WTC11 (cell line): Measurements from ENCODE around the gene BLID. TPM values are rescaled to one million over a fixed set of nuclear protein-coding genes. Genes with fewer than 3 reads are reported as not detected.

Experiments
- ATAC-seq: fragments of 200-7000 bp; cut with Tn5 transposase; 2 replicates; pipeline ENCODE4 v1.10.0; 2021; ENCODE audit warnings: mild to moderate bottlenecking, moderate library complexity
- CTCF ChIA-PET: fragments of 300-600 bp; sonication (Branson Sonifier 250); formaldehyde crosslinking; loops from one replicate; lab custom pipeline; 2021; ENCODE audit warnings: antibody characterized with exemption; lab: Charles Lee
- POLR2A ChIA-PET: fragments of 350-600 bp; sonication (Branson Sonifier 250); formaldehyde crosslinking; loops from one replicate; lab custom pipeline; 2021; ENCODE audit warnings: antibody characterized with exemption; lab: Charles Lee
- DNase-seq: peaks from one replicate; pipeline ENCODE4 v3.0.0; 2021; ENCODE audit warnings: low spot score
- H3K27ac Mint-ChIP-seq: 2 replicates; pipeline ENCODE4 v1.8.0; 2021; ENCODE audit warnings: mixed read lengths
- H3K27me3 Mint-ChIP-seq: 2 replicates; pipeline ENCODE4 v1.8.0; 2021; ENCODE audit warnings: low read depth, mild to moderate bottlenecking, moderate library complexity, mixed read lengths
- H3K36me3 Mint-ChIP-seq: 2 replicates; pipeline ENCODE4 v1.8.0; 2021; ENCODE audit warnings: mixed read lengths
- H3K4me1 Mint-ChIP-seq: 2 replicates; pipeline ENCODE4 v1.8.0; 2022; ENCODE audit warnings: mixed read lengths
- H3K4me3 Mint-ChIP-seq: 2 replicates; pipeline ENCODE4 v1.8.0; 2021; ENCODE audit warnings: mild to moderate bottlenecking, moderate library complexity, mixed read lengths
- H3K9me3 Mint-ChIP-seq: 2 replicates; pipeline ENCODE4 v1.8.0; 2021; ENCODE audit warnings: mixed read lengths
- ETV6 ChIP-seq: sonication (generic); formaldehyde crosslinking; IDR thresholded peaks from 2 replicates; pipeline ENCODE4 v1.8.1; 2022; ENCODE audit warnings: mild to moderate bottlenecking, missing genetic modification reagents
- FOXP1 ChIP-seq: sonication (generic); formaldehyde crosslinking; IDR thresholded peaks from 2 replicates; pipeline ENCODE4 v1.8.0; 2022; ENCODE audit warnings: missing genetic modification reagents, mild to moderate bottlenecking, moderate library complexity, borderline replicate concordance
- GRHL2 ChIP-seq: fragments of 250-450 bp; sonication (Bioruptor Pico); IDR thresholded peaks from 2 replicates; pipeline ENCODE4 v1.8.0; 2022; ENCODE audit warnings: mild to moderate bottlenecking, moderate library complexity; ENCODE audit not compliant: insufficient replicate concordance, severe bottlenecking
- IRF1 ChIP-seq: sonication (generic); formaldehyde crosslinking; IDR thresholded peaks from 2 replicates; pipeline ENCODE4 v1.8.0; 2023; ENCODE audit warnings: missing genetic modification reagents
- JAZF1 ChIP-seq: fragments of 250-450 bp; sonication (Bioruptor Pico); IDR thresholded peaks from 2 replicates; pipeline ENCODE4 v1.9.0; 2021; ENCODE audit warnings: moderate library complexity, mild to moderate bottlenecking, inconsistent platforms
- MAX ChIP-seq: sonication (generic); formaldehyde crosslinking; IDR thresholded peaks from 2 replicates; pipeline ENCODE4 v1.8.0; 2022; ENCODE audit warnings: mild to moderate bottlenecking, missing genetic modification reagents
- NFYB ChIP-seq: sonication (generic); formaldehyde crosslinking; conservative IDR thresholded peaks from 2 replicates; pipeline ENCODE4 v1.8.0; 2022; ENCODE audit warnings: low read depth, missing genetic modification reagents
- NR1H2 ChIP-seq: sonication (generic); formaldehyde crosslinking; IDR thresholded peaks from 2 replicates; pipeline ENCODE4 v1.9.0; 2021; ENCODE audit warnings: mild to moderate bottlenecking, moderate library complexity, missing genetic modification reagents
- PRDM15 ChIP-seq: sonication (generic); formaldehyde crosslinking; IDR thresholded peaks from 2 replicates; pipeline ENCODE4 v1.8.0; 2022; ENCODE audit warnings: missing genetic modification reagents
- SOX15 ChIP-seq: fragments of 250-450 bp; sonication (Bioruptor Pico); IDR thresholded peaks from 2 replicates; pipeline ENCODE4 v1.9.0; 2021; ENCODE audit warnings: mild to moderate bottlenecking
- STAT6 ChIP-seq: sonication (generic); formaldehyde crosslinking; conservative IDR thresholded peaks from 2 replicates; pipeline ENCODE4 v1.8.1; 2023; ENCODE audit warnings: mild to moderate bottlenecking, low read depth, missing genetic modification reagents, moderate library complexity
- USF1 ChIP-seq: sonication (generic); formaldehyde crosslinking; IDR thresholded peaks from 2 replicates; pipeline ENCODE4 v1.8.0; 2022; ENCODE audit warnings: mild to moderate bottlenecking, missing genetic modification reagents
- ZBTB21 ChIP-seq: sonication (generic); formaldehyde crosslinking; IDR thresholded peaks from 2 replicates; pipeline ENCODE4 v1.8.1; 2023; ENCODE audit warnings: mild to moderate bottlenecking, missing genetic modification reagents, borderline replicate concordance
- ZMAT4 ChIP-seq: fragments of 250-450 bp; sonication (Bioruptor Pico); IDR thresholded peaks from 2 replicates; pipeline ENCODE4 v1.9.0; 2021; ENCODE audit warnings: mild to moderate bottlenecking
- ZNF281 ChIP-seq: sonication (generic); formaldehyde crosslinking; IDR thresholded peaks from 2 replicates; pipeline ENCODE4 v1.8.0; 2023; ENCODE audit warnings: mild to moderate bottlenecking, missing genetic modification reagents
- ZNF425 ChIP-seq: fragments of 250-450 bp; sonication (Bioruptor Pico); conservative IDR thresholded peaks from 2 replicates; pipeline ENCODE4 v1.9.0; 2021; ENCODE audit warnings: mild to moderate bottlenecking
- ZNF512 ChIP-seq: sonication (generic); formaldehyde crosslinking; IDR thresholded peaks from 2 replicates; pipeline ENCODE4 v1.8.1; 2022; ENCODE audit warnings: missing genetic modification reagents, borderline replicate concordance
- ZNF671 ChIP-seq: fragments of 250-450 bp; sonication (Bioruptor Pico); IDR thresholded peaks from 2 replicates; pipeline ENCODE4 v1.8.0; 2021; ENCODE audit warnings: mild to moderate bottlenecking
- total RNA-seq: library from RNA; stranded (reverse); gene quantifications from 3 replicates; pipeline ENCODE4 v1.2.3, GENCODE V29; 2021

Gene BLID
- total RNA-seq, 1 experiment from 2014 or later = not detected

GRCh38 chr11:122076512-122077120 is 39.4 kb downstream of the BLID start (continued):
- TF ChIP-seq ZNF281 (CRISPR knock-in tag) (no peak), MAX (no peak)

- ATAC-seq = no peak
- Mint-ChIP-seq H3K27me3 (no peaks in the 10 kb centered on the region), H3K4me1 (peaks cover 10% of the 10 kb centered on the region), H3K36me3 (no peaks in the 10 kb centered on the region), H3K27ac (no peak overlapping the region), H3K9me3 (no peaks in the 10 kb centered on the region), H3K4me3 (no peak overlapping the region)
- POLR2A ChIA-PET = no interaction called here
- no peak for DNase-seq
- CTCF ChIA-PET = interaction anchor here (0.5 kb wide), 1 partner anchor 153 kb away, joined by 3 read pairs; no protein-coding TSS in a partner anchor
- TF ChIP-seq ZMAT4 (CRISPR knock-in tag) (no peak), ZNF512 (CRISPR knock-in tag) (no peak), JAZF1 (CRISPR knock-in tag) (no peak), GRHL2 (CRISPR knock-in tag) (no peak), ZBTB21 (CRISPR knock-in tag) (no peak), ZNF671 (CRISPR knock-in tag) (no peak), ETV6 (CRISPR knock-in tag) (no peak), FOXP1 (CRISPR knock-in tag) (no peak), PRDM15 (CRISPR knock-in tag) (no peak), NR1H2 (no peak), IRF1 (CRISPR knock-in tag) (no peak), NFYB (CRISPR knock-in tag) (no peak), SOX15 (CRISPR knock-in tag) (no peak), USF1 (CRISPR knock-in tag) (no peak), ZNF425 (CRISPR knock-in tag) (no peak), STAT6 (CRISPR knock-in tag) (no peak)
Observed at GRCh38 chr11:122075016-122075415, 41.0 kb downstream of the BLID start.
